T-helper 22 cell (primary cell): ENCODE data around the gene EPHB1.

ENCODE experiments used
- DNase-seq: peaks from one replicate; pipeline ENCODE4 v3.0.0-alpha.2; 2020; ENCODE audit warnings: low read depth

The EPHB1 gene

DNA sequence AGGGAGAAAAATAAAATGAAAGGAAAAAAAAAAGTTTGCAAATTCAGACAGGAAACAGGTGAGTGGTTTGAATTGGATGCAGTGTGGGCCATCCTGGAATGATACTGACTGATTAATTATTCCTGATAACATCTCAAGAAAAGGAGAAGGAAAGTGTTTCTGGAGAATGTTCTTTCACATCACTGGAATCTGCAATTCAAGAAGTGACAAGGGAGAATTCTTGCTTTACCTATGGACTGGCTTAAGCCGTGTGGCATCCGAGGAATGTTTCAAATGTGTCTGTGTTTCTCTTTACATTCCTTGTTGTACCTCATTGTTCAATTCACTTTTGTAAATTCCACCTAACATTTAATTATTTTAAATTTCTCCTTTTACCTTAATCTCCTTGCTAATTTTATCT is 465.0 kb downstream of the EPHB1 start:
- no peak for DNase-seq

DNA sequence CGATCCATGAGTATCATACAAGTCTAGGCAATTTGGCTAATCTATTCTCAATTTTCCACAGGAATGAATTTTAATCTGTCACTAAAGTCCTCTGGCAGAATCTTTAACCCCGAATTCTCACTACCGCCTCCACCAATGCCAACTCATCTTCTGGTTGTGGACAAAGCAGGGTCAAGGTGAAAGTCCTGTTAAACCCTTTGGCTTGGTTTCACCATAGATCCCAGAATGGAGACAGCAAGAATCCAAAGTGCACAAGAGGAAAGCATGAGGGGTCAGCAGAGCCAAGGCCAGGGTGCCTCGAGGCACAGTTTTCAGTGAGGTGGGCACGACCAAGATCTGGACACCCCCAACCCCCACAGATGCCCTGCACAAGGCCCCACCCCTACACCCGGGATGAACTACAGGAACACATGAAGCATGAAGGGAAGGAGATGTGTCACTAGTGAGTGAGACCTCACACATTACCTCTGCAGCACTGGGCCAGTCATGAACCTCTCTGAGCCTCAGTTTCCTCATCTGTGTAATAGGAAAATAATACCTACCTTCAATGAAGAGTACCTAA is 466.2 kb downstream of the EPHB1 start:
- DNase-seq, result no peak

GRCh38 chr3:135261916-135262315 is 466.9 kb downstream of the EPHB1 start:
- DNase-seq, result no peak

GRCh38 chr3:135262441-135262840 is 467.4 kb downstream of the EPHB1 start:
- no peak for DNase-seq

DNA sequence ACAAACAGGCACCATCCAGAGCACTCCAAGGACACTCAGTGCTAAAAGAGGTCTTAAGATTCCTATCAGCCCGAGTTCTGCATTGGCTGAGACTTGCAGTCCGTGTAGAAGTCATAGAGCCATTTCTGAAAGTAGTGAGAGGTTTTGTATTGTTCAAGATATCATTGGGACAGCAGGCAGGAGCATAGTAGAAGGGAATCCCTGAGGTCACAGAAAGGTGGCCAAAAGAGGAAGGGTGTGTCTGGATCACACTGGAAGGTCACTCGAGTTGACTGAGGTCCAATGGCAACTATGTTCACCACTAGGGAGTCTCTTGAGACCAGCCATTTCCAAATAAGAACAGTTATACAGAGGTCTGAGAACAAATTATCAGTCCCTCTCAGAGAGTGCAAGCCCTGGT is 468.3 kb downstream of the EPHB1 start:
- no peak for DNase-seq

DNA sequence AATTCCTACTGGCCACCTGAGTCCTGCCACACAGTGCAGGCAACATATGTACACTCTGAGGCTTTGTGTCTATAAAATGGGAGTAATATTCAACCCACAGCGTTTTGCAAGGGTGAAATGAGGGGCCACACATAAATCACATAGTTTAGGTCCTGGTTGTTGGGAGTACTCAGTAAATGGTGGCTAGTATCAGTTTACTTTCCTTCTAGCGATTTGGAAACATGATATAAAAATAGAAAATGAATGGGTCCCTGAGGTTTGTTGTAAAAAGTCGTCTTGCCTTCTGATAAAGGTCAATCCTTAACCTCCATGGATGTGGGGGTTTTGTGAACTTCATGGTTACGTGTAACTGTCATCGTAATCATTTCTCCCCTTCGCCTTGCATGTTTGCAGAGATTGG is 472.4 kb downstream of the EPHB1 start:
- no peak for DNase-seq

DNA sequence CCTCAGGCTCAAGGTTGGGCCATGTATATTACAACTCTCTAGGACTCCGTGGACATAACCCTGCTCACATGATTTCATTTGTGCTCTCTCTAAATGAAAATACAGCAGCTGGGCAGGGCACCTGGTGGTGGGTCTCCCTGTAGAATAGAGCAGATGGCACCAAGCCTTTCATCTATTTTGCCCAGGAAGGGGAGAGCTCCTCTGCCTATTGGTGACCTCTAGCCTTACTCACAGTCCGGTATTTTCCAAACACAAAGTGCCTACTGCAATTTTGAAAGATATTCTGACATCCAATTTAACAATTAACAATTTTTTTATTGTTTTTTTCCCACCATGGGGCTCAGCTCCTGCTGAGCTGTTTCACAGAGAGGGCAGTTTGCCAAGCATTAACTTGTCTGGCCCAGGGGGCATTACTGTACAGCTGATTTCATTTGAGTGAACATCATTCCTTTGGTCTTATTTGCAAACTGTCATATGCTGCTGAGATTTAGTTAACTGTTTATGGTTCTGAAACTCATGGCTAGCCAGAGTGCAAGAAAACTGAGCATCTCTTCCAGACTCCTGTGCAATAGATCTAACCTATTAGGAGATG is 474.0 kb downstream of the EPHB1 start:
- DNase-seq, result no peak

GRCh38 chr3:135271177-135272025 is 476.3 kb downstream of the EPHB1 start:
- no peak for DNase-seq

DNA sequence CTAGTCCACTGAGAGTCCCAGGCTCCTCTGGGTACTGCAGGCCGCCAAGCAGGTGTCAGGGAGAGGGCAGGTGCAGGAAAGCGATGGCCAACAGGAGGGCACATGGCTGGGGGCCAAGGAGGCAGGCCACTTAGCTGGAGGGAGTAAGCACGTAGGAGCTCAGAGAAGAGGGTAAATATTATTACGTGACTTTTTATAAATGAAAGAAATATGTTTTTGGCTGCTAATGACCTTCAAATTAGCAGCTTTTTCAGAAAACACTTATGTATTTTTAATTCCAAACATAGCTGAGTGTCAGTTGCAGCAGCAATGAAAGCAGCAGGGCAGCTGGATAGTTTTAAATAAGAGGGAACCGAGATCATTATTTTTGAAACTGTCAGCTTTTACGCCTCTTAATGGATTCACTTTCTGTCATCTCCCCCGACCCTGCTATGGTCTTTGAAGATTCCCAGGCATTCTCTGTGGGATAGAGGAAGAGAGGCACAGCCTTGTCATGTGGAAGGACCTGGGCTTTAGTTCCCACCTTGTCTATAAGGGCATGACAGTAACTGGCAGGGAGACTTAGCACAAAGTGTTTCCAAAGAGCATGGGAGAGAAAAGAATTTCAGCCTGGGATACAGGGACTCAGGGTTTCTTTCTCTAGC is 477.1 kb downstream of the EPHB1 start:
- DNase-seq, result no peak

GRCh38 chr3:135292162-135292561 is 497.1 kb downstream of the EPHB1 start:
- DNase-seq, result no peak

DNA sequence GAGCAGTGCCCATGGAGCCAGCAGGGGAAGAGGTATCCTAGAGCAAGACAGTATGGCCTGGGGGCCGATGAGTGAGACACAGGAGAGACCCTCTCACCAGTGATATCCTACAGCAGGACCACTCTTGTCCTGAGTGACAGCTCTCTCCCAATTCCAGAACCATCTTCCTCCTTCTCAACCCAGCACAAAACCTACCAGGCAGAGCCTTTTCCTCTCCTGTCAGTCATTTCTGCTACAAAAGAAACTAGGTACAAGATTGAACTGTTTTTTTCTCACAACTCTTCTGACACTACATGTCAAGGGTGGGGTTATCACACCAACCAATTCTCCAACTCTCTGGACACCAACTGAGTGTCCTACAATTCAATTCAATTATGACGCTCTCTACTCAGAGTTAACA is 506.6 kb downstream of the EPHB1 start:
- no peak for DNase-seq

DNA sequence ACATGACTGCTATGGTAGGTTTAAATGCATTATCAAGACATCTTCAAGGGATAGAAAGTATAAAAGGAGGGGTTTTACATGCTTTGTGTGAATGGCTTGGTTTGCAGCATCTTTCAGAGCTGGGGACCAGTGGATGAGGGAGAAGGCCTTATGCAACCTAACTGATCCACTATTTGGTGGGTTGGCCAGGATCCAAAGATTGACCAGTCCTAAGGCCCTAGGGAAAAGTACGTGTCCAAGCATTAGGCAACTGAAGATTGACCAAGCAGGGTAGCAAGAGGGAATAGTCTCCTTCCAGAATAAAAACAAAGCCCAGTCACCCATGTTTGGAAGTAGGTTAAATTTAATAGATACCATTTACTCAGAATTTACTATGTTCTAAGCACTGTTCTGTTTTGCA is 509.3 kb downstream of the EPHB1 start:
- no peak for DNase-seq
